ENCODE data around the gene BTG2.

Gene BTG2

GRCh38 chr1:203320591-203321272 lies 15.4 kb downstream of the BTG2 start:
- no peak for DNase-seq

DNA sequence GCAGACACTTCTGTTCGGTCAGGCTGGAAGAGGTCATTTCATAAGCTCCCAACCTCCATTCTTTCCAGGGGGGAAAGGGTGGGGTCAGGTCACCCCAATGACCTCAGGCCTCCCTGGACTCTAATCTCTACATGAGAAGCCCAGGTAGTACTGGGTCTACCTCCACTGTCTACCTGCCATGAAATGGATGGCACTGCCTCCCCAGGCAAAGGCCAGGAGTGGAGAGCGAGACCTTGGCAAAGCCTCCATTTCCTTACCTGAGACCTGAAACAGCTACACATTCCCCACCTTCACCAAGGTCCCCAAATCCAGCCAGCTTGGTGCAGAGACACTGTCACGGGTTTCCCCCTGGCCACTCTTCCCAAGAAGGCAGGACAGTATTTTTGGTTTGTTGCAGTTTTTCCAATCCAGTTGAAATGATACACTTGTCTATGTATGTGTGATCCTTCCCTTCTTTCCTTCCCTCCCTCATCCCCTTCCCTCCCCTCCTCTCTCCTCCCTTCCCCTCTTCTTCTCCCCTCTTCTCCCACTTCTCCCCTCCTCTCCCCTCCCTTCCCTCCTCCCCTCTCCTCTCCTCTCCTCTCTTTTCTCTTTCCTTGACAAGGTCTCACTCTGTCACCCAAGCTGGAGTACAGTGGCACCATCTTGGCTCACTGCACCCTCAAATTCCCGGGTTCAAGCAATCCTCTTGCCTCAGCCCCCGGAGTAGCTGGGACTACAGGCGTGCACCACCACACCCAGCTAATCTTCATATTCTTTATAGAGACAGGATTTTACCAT lies 16.1 kb downstream of the BTG2 start:
- no peak for DNase-seq

DNA sequence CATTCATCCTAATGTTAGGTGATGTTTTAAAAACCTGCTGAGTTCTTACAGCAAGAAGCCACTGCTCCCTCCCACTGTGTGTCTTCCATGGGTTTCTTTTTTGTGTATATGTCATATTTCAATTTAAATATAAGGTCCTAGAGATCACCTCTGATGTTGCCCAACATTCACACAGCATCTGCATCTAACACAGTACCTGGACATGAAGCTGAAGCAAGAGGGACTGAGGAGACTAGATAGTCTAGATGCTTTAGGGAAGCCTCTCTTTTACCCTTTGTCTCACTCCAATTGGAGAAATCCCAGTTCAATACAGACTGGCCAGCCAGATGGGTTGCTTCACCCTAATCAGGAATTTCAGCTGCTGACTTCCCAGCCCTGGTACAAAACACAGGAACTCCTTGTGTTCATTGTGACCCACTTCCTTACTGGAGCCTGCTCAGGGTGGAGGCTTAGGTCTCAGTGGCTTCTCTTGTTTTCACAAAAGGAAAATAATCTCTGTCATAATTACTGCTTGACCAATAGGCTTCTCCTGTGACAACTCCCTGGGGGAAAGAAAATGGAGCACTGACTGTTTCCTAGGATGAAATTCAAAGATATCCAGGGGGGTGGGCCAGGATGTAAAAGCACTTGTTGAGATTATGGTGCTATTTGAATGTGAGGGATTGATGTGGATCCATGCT lies 17.3 kb downstream of the BTG2 start:
- no peak for DNase-seq

DNA sequence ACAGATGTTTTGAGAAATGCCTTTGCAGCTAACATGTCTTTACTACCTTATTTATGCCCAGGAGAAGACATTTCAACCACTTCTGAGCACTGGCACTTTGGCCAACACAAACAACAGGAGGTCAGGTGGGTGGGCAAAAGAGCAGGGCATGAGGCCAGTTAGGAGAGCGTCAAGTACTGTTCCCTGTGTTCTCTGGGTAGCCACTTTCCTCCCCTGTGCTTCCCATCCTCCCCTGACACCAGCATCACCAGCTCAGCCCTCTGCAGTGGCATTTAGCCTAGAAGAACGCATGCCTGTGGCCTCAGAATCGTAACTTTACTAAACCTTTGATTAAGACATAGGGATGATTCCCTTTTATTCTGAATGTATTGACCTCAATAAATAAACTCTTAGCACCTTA lies 18.3 kb downstream of the BTG2 start:
- DNase-seq, result no peak

- DNase-seq, result no peak
Measured at GRCh38 chr1:203324105-203325025, 19.0 kb downstream of the BTG2 start.

DNA sequence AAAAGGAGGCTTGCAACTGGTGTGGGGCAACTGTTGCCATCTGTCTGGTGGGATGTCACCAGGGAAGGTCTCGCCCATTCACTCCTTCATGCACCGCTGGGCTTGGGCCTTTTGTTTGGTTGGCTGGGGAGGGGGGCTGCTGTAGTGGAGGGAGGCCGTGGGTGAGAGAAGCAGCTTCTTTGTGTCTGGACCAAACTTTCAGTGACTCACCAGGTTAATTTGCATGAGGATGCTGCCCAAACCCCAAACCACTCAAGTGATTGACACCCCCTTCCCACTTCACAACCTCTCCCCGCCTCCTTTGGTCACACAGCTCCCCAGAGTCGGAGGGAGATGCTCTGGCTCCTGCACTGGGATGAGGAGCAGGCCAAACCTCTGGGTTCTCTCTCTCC lies 19.7 kb downstream of the BTG2 start:
- DNase-seq, result peak; percentile 37 to 42

DNA sequence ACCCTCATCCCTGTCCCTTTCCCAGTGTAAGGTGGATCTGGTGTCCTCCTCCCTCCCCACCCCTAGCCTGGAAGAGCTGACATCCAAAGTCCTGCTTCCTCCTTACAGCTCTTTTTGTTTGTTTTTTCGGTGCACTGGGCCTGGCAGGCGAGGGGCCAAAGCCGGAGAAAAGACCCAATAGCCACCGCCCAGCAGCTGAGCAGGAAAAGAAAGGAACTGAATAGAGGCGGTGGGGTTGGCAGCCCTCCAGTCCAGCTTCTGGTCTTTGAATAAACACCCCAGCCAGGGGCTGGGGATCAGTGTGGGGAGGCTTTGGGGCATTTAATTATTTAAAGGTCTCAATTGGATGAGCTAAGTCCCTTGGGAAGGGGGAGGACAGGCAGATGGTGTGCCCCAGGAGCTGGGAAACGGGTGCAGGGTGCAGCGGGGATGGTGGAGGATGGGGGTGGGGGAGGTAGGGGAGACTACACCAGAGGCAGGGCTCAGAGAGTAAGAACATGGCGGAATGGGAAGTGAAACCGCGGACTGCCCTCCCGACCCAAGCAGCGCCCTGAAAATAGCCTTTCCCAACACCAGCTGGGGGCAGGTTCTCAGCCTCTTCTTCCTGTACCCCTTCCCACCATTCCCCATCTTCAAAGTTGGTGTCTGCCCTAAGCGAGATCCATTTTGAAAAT lies 20.2 kb downstream of the BTG2 start:
- no peak for DNase-seq

DNA sequence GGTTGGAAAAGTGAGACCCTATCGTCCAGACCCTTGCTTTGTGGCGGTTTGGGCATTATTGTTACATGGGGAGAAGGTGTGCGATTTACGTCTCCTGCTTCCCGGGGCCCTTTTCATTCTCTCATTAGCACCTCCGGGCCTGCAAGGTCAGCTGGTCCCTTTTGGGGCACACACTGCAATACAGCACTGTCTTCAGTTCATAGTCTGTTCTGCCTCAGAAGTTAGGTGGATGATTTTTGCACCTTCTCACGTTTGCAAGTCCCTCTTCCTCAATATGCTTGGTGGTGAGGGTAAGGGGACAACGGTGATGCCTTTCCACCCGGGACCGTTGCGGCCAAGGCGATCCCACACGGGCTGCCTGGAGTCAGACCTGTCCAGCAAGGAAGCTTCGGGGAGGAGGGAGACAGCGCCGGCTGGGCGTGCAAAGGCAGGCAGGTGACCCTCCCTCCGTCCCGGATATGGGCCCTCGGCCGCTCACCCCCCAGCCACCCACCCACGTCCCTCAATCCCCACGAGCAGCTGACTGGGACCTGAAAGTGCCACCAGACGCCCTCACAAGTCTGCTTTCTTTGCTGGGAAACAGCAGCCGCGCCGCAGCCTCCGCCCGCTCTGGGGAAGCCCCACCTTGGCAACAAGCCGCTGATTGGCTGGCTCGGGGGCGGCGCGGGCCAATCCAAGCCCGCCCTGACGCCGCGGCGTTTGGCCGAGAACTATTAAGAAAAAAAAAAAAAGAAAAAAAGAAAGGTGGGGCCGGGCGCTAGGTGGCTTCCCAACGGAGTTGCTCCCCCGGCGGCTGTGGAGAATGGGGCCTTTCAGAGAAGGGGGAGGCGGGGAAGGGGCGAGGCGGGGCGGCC lies 21.7 kb downstream of the BTG2 start:
- DNase-seq, result peak; percentile 86 to 88

GRCh38 chr1:203327684-203328457 lies 22.6 kb downstream of the BTG2 start:
- DNase-seq, result peak; percentile 42 to 49

DNA sequence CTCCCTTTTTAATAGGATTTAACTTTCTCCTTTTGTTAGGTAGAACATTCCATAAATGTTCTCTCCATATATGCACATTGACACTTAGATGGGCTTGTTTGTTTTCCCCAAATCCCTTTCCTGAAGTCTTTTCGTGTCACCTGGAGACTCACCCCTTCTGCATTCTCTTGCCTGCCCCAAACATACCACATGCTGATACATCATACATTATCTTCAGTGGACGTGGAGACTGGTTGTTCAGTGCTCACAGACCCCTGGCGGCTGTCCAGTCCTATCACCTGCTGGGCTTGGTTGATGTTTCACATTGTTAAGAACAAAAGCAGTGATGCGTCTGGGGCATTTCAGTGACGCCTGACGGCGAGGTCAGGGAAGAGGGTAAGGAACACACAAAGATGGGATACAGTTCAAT lies 23.4 kb downstream of the BTG2 start:
- DNase-seq, result no peak

DNA sequence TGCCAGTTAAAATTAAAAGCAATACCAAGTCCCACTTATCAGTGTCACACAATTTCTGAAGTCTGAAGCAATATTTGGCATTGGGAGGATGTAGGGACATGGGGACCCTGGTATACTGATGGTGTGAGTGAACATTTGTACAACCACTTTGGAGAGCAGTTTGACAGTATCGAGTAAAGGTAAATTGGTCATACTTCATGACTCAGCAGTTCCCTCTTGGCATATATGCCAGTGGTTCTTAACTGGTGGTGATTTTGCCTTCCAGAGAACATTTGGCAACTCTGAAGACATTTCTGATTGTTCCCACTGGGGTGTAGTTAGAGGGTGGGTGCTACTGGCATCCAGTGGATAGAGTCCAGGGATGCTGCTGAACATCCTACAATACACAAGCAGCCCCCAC lies 25.9 kb downstream of the BTG2 start:
- DNase-seq, result no peak

DNA sequence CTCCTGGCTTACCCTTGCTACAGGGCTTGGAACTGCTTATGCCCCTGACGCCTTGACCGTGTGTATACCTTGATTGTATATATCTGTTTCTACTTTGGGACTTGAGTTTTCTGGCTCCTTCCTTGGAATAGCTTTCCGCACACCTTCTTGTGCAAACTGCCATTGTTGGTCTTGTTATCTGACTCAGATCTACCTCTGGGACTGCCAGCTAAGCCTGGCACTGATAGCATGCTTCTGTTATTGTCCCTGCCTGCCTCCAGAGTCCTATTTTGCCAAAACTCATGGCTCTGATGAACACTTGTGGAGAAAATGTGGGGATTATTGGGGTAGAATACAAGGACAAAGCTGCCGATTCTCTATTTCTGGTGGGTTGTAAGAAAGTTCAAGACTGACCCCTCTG lies 30.2 kb downstream of the BTG2 start:
- DNase-seq, result no peak

GRCh38 chr1:203336097-203336496 lies 30.8 kb downstream of the BTG2 start:
- no peak for DNase-seq

GRCh38 chr1:203338335-203339036 lies 33.2 kb downstream of the BTG2 start:
- peak in 1 of 2 donors; percentile 48 for DNase-seq

GRCh38 chr1:203340112-203340790 lies 34.9 kb downstream of the BTG2 start:
- peak; percentile 47 to 51 for DNase-seq

GRCh38 chr1:203342192-203342940 lies 37.0 kb downstream of the BTG2 start:
- DNase-seq, result peak; percentile 51 to 52

GRCh38 chr1:203343956-203344754 lies 38.8 kb downstream of the BTG2 start:
- no peak for DNase-seq

Data from stimulated activated CD4-positive, alpha-beta T cell treated with anti-CD3 and anti-CD28 coated beads, Interleukin-2, amount 100 ng/mL, for 48 hours (primary cell).